Thyroid gland (tissue), 4 donors: ENCODE data around the gene VPS37C. TPM values are rescaled to one million over a fixed set of nuclear protein-coding genes. Genes with fewer than 3 reads are reported as not detected.
A peak's percentile ranks its signal among the peaks of the same experiment; 100 is the strongest.

Experiments used
- DNase-seq, 2 donors: peaks; one replicate each; pipeline ENCODE4 v3.0.0-alpha.2; 2019
- H3K27ac ChIP-seq, 3 donors: fragments of 200-600 bp; sonication (generic); 1 replicate in 2 of 3; 2 replicates in 1 of 3; pipeline ENCODE4 v1.5.1; 2016 to 2019; ENCODE audit warnings: mild to moderate bottlenecking in 1 of 3, moderate library complexity in 1 of 3
- H3K27me3 ChIP-seq: fragments of 200-600 bp; sonication (generic); one replicate; pipeline ENCODE4 v1.5.1; 2019
- H3K36me3 ChIP-seq, 2 donors: fragments of 200-600 bp; sonication (generic); one replicate each; pipeline ENCODE4 v1.5.1; 2016 to 2019
- H3K4me1 ChIP-seq, 2 donors: fragments of 200-600 bp; sonication (generic); one replicate each; pipeline ENCODE4 v1.5.1; 2017 to 2019
- H3K4me3 ChIP-seq, 3 donors: fragments of 200-600 bp; sonication (generic); replicated peaks in 1 of 3; 1 replicate in 2 of 3; 2 replicates in 1 of 3; pipeline ENCODE4 v1.5.1; 2016; ENCODE audit warnings: mild to moderate bottlenecking in 1 of 3
- H3K9me3 ChIP-seq: fragments of 200-600 bp; sonication (generic); one replicate; pipeline ENCODE4 v1.5.1; 2017
- CTCF ChIP-seq, 6 experiments: fragments of 200-600 bp in 3 of 6; fragments of 450-650 bp in 3 of 6; sonication (generic) in 3 of 6; IDR thresholded peaks; one replicate each; pipeline ENCODE4 v1.5.1; 2016 to 2019; ENCODE audit warnings: antibody characterized with exemption in 6 of 6, mild to moderate bottlenecking in 2 of 6, inconsistent platforms in 1 of 6, moderate library complexity in 1 of 6
- POLR2A ChIP-seq, 2 donors: fragments of 450-650 bp; IDR thresholded peaks; one replicate each; pipeline ENCODE4 v1.6.1; 2017; ENCODE audit warnings: antibody characterized with exemption in 2 of 2, mild to moderate bottlenecking in 2 of 2, moderate library complexity in 1 of 2
- WGBS, 2 donors: methylation state at CpG; one replicate each; pipeline ENCODE4 v1.1.5; 2017; 5-methylcytosine and 5-hydroxymethylcytosine counted together
- intact Hi-C: fragments of 100-400 bp; cut with DNase I; formaldehyde crosslinking; loops from one replicate; pipeline ENCODE4 v1.15.1; 2023
- total RNA-seq, 4 donors: library from RNA; depleted of rRNA; stranded (reverse); fragments of >200 nt; gene quantifications; one replicate each; pipeline ENCODE4 v1.2.3, GENCODE V29; 2016

VPS37C gene
- total RNA-seq, 4 donors from 2014 or later = 13.0 to 18.2 (median 15.9) TPM

GRCh38 chr11:61124574-61125309 lies 36.5 kb downstream of the VPS37C start:
- no peaks in the 10 kb centered on the region for H3K27me3 ChIP-seq
- 58 to 82% methylated on average over 13 to 17 of the region's 17 CpGs for WGBS, 2 donors
- intact Hi-C loops = no loop called here
- H3K9me3 ChIP-seq = no peaks in the 10 kb centered on the region
- no peak overlapping the region for H3K27ac ChIP-seq
- TF ChIP-seq POLR2A (IDR thresholded peaks at IDR 0.05) (no peak), CTCF (IDR thresholded peaks at IDR 0.05) (no peak)
- H3K4me3 ChIP-seq = no peak overlapping the region
- peaks cover 11 to 23% of the 10 kb centered on the region in 2 donors for H3K4me1 ChIP-seq
- H3K36me3 ChIP-seq = no peaks in the 10 kb centered on the region
- peak; percentile 35 to 45 for DNase-seq

GRCh38 chr11:61123775-61124571 lies 37.3 kb downstream of the VPS37C start:
- no peaks in the 10 kb centered on the region for H3K27me3 ChIP-seq
- H3K27ac ChIP-seq = no peak overlapping the region
- WGBS, 2 donors = 79 to 90% methylated on average over 10 to 12 of the region's 13 CpGs
- intact Hi-C loops = no loop called here
- TF ChIP-seq CTCF (IDR thresholded peaks at IDR 0.05) (no peak), POLR2A (IDR thresholded peaks at IDR 0.05) (no peak)
- H3K36me3 ChIP-seq = no peaks in the 10 kb centered on the region
- no peak for DNase-seq
- no peaks in the 10 kb centered on the region for H3K9me3 ChIP-seq
- H3K4me1 ChIP-seq = peaks cover 11 to 21% of the 10 kb centered on the region in 2 donors
- no peak overlapping the region for H3K4me3 ChIP-seq

GRCh38 chr11:61122761-61123160 lies 38.5 kb downstream of the VPS37C start:
- TF ChIP-seq CTCF (IDR thresholded peaks at IDR 0.05) (no peak), POLR2A (IDR thresholded peaks at IDR 0.05) (no peak)
- DNase-seq = no peak
- no peak overlapping the region for H3K27ac ChIP-seq
- peaks cover 11 to 21% of the 10 kb centered on the region in 2 donors for H3K4me1 ChIP-seq
- no peaks in the 10 kb centered on the region for H3K9me3 ChIP-seq
- no peak overlapping the region for H3K4me3 ChIP-seq
- no peaks in the 10 kb centered on the region for H3K27me3 ChIP-seq
- 90 to 93% methylated on average over 10 to 13 of the region's 13 CpGs for WGBS, 2 donors
- no peaks in the 10 kb centered on the region for H3K36me3 ChIP-seq
- intact Hi-C loops = no loop called here

GRCh38 chr11:61121917-61122316 lies 39.3 kb downstream of the VPS37C start:
- H3K36me3 ChIP-seq = no peaks in the 10 kb centered on the region
- H3K4me3 ChIP-seq = no peak overlapping the region
- H3K4me1 ChIP-seq = peaks cover 11 to 21% of the 10 kb centered on the region in 2 donors
- DNase-seq = no peak
- TF ChIP-seq POLR2A (IDR thresholded peaks at IDR 0.05) = no peak
- no peak for TF ChIP-seq CTCF (IDR thresholded peaks at IDR 0.05)
- intact Hi-C loops = no loop called here
- H3K9me3 ChIP-seq = no peaks in the 10 kb centered on the region
- no peak overlapping the region for H3K27ac ChIP-seq
- 73 to 94% methylated on average over 2 of the region's 2 CpGs for WGBS, 2 donors
- no peaks in the 10 kb centered on the region for H3K27me3 ChIP-seq
